HG02798 (cell line): ENCODE results near the gene DNAJC13.
"Not testable (repeated sequence)": the region's sequence is repeated elsewhere in the genome, so short reads cannot be mapped to it uniquely, and the experiment has no call there.

Experiments used
- ATAC-seq: cut with Tn5 transposase; IDR thresholded peaks from one replicate; pipeline ENCODE4 v1.9.1; 2021; ENCODE audit warnings: mild to moderate bottlenecking; ENCODE audit not compliant: unreplicated experiment, poor library complexity

DNAJC13 gene

GRCh38 chr3:132416807-132417694 is at the start of gene DNAJC13:
Gene DNAJC13, plus strand, starts transcription at chr3:132417502. Its CDS starts 17,049 bp downstream, at chr3:132434551.
- ATAC-seq: peak; percentile 91

DNA sequence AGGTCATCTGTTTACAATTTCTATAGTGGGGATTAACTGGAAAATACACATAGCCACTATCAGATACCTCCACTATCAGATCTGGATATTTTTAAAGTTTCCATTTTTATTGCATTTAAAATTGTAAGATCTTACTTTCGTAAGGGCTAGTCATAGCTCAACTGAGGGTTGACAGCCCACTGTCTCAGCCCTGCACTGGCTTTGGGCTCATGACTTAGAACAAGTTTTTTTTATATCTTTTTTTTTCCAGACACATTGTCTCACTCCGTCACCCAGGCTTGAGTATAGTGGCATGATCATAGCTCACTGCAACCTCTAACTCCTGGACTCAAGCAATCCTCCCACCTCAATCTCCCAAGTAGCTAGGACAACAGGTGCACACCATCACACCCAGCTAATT is 48.8 kb upstream of the DNAJC13 start:
- no peak for ATAC-seq

DNA sequence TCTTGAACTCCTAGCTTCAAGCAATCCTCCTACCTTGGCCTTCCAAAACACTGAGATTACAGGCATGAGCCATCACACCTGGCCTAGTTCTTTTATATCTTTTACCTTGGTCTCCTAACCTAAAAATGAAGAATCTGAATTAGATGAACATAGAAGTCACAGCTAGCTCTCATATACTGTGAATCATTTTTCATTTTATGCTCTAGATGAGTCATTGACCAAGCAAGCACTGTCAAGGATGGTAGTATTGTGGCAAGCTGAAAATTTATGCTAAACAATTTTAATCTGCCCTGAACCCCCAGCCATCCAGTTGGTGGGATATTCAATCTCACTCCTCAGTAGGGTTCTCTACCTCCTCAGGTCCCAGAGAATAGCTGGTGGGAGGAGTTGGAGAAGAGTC is 48.3 kb upstream of the DNAJC13 start:
- no peak for ATAC-seq

- not testable (repeated sequence) for ATAC-seq
Observed at GRCh38 chr3:132376945-132377354, 40.4 kb upstream of the DNAJC13 start.

- ATAC-seq: peak; percentile 49
Observed at GRCh38 chr3:132378048-132378762, 39.1 kb upstream of the DNAJC13 start.

- ATAC-seq: no peak
Observed at GRCh38 chr3:132378846-132379245, 38.5 kb upstream of the DNAJC13 start.

DNA sequence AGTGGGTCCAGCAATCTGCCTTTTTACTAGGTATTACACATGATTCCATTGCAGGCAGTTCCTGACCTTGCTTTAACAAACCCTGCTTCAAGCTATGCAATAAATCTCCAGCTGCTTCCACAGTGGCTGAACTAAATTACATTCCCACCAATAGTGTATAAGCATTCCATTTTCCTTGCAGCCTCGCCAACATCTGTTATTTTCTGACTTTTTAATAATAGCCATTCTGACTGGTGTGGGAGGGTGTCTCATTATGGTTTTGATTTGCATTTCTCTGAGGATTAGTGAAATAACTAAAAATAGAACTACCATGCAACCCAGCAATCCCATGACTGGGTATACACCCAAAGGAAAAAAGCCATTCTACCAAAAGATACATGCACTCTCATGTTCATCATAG is 36.4 kb upstream of the DNAJC13 start:
- ATAC-seq: no peak

DNA sequence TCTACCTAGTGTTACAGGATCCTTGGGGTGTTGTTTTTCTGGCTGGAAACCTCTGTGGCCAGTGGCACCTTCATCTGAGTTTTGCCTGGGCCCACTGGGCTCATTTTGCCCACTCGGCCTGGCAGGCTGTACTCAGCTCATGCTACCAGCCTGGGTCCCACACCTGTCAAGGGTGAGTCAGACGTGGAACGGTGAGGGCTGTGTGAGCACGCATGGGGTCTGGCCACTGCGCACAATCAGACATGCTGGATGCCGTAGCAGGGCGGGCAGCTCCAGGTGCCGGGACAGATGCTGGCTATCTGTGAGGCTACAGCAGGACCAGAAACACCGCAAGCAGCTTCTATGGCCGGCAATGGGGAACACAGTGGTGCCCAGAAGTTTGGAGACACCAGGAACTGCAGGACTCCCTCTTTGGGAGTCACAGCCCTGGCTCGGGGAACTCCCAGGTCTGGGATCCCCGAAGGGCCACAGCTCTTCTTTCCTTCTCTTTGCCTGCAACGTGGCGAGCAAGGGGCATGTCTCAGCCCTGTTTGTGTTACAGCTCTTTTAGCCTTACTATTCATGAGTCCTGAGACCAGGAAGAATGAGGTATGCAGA is 35.9 kb upstream of the DNAJC13 start:
- no peak for ATAC-seq

DNA sequence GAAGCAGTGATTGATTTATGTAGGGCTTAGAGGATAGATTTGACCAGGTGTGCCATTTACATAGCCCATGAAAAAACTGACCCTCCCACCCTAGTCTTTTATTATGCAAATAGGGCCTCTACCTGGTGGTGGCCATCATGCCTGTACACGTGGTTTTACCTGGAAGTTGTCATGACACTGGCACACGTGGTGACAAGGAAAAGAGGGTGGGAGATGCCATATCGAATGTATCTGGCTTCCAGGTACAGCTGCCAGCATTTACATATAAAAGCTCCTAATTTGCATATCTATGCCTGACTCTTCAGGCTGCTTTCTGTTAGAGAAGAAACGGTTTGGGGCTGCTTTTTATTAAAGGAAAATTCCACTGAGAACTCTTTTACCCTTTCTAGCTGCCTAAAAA is 35.0 kb upstream of the DNAJC13 start:
- no peak for ATAC-seq

GRCh38 chr3:132382688-132383194 is 34.6 kb upstream of the DNAJC13 start:
- no peak for ATAC-seq

GRCh38 chr3:132386259-132386658 is 31.0 kb upstream of the DNAJC13 start:
- ATAC-seq: no peak

DNA sequence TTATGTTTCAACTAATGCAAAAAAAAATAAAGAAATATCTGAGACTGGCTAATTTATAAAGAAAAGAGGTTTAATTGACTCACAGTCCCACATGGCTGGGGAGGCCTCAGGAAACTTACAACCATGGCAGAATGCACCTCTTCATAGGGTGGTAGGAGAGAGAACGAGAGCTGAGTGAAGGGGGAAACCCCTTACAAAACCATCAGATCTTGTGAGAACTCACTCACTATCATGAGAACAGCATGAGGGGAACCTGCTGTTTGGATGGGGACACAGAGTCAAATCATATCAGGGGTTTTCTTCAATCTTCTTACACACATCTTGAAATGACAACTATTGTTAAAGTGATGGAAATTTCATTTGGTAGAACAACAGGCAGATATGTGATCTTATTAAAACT is 24.6 kb upstream of the DNAJC13 start:
- not testable (repeated sequence) for ATAC-seq

DNA sequence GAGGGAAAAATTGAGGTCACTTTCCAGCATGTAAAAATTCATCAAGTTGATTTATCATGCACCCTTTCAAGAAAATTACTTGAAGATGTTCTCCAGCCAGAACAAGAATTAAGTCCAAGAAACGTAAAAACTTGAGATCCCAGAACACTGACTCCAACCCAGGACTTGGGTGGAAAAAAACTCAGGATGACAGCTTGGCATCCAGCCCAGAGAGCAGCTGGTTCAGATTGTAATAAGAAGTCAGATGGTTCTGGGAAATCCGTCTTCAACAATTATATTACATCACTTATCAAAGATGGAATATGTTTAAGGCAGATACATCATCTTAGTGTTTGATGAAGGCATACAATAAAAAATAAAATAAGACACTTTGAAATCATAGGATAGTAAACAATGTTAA is 23.0 kb upstream of the DNAJC13 start:
- ATAC-seq: no peak

DNA sequence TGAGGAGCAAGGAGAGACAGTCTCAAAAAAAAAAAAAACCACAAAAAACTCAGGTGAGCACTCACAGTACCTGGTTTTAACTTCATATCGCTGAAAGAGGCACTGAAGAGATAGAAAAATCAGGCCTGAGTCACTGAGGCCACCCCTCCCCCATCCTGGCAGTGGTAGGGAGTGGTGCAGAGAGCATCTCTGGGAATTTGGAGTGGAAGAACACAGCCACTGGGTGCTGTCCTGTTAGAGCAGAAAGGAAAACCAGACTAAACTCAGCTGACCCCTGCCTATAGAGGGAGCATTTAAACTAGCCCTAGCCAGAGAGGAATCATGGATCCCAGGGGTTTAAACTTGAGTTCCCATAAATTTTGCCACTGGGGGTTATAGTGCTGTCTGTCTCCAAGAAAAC is 22.2 kb upstream of the DNAJC13 start:
- no peak for ATAC-seq

- ATAC-seq: no peak
Observed at GRCh38 chr3:132396255-132396654, 21.0 kb upstream of the DNAJC13 start.

GRCh38 chr3:132396776-132397175 is 20.5 kb upstream of the DNAJC13 start:
- not testable (repeated sequence) for ATAC-seq

DNA sequence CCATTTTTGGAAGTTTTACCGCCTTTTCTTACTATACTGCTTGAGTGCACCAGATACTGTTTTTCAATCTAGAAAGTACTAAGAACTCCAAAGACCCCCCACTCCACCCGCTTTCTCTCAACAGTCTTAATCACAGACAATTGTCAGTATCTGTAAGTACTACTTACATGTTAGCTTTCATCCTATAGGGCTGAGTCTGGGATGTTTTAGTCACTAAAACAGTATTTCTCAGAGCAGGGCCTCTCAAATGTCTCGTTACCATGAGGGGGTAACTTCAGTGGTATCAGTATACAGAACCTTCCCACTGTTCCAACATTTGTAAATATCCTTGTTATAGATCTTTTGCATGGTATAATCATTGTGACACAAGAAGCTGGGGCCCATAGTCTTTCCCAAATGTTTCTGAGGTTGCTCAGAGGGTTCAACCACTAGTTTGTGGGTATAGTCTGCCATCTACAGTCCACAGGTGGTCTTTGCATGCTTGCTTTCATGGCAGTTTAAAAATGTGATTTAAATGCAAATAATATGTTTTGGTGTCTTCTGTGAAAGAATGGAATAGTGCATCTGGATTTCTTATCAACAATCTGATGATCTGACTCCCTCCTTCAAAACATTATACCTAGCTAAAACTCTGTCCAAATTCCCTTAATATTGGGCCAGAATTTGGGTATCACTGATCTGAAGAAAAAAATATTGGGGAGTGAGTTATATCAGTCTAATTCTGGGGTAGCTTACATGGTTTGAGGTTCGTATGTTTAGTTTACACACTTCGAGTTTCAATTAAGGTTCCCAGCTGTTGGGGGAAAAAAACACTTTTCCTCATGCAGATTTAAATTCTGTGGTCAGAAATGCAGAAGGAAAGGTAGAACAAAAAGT is 18.0 kb upstream of the DNAJC13 start:
- ATAC-seq: peak; percentile 67

- no peak for ATAC-seq
Observed at GRCh38 chr3:132401255-132401654, 16.0 kb upstream of the DNAJC13 start.

- no peak for ATAC-seq
Observed at GRCh38 chr3:132404276-132404675, 13.0 kb upstream of the DNAJC13 start.

GRCh38 chr3:132405188-132405587 is 12.1 kb upstream of the DNAJC13 start:
- ATAC-seq: no peak
